ENCODE data around the gene ETV1. TPM values are rescaled to one million over a fixed set of nuclear protein-coding genes. Genes with fewer than 3 reads are reported as not detected.
"Not testable (repeated sequence)": the region's sequence is repeated elsewhere in the genome, so short reads cannot be mapped to it uniquely, and the experiment has no call there.

The ETV1 gene
- total and polyA plus RNA-seq, 2 experiments from 2014 or later, result 5.9 to 8.4 TPM

DNA sequence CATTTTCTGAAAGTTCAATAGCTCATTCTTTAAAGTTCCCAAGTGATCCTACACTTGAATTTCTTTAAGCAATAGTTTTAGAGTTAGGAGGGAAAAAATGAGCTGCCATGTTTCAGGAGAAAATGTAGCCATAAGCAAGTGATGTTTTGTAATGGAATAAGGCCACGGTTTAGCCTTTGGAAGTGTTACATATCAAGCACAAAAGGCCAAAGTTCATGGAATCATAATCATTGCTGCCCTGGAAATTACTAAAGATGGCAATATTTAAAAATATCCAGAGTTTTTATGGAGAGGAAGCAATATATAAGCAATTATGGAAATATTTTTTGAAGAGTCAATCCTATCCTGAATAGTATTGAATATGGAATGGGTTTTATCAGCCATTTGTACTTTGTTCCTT, 68.4 kb downstream of the ETV1 start:
- TF ChIP-seq EZH2phosphoT487 (IDR thresholded peaks at IDR 0.05; ENCODE audit: low read depth, severe bottlenecking, unreplicated experiment) (no peak), EZH2 (IDR thresholded peaks at IDR 0.05; ENCODE audit: borderline replicate concordance) (no peak)
- TF ChIP-seq, protein P1, sequence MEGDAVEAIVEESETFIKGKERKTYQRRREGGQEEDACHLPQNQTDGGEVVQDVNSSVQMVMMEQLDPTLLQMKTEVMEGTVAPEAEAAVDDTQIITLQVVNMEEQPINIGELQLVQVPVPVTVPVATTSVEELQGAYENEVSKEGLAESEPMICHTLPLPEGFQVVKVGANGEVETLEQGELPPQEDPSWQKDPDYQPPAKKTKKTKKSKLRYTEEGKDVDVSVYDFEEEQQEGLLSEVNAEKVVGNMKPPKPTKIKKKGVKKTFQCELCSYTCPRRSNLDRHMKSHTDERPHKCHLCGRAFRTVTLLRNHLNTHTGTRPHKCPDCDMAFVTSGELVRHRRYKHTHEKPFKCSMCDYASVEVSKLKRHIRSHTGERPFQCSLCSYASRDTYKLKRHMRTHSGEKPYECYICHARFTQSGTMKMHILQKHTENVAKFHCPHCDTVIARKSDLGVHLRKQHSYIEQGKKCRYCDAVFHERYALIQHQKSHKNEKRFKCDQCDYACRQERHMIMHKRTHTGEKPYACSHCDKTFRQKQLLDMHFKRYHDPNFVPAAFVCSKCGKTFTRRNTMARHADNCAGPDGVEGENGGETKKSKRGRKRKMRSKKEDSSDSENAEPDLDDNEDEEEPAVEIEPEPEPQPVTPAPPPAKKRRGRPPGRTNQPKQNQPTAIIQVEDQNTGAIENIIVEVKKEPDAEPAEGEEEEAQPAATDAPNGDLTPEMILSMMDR (IDR thresholded peaks at IDR 0.05; ENCODE audit: poor library complexity), result no peak
- Histone ChIP-seq H3K4me3 (no peak overlapping the region), H3K4me2 (no peak overlapping the region), H4K20me1 (ENCODE audit: insufficient read depth, poor library complexity, severe bottlenecking) (no peaks in the 10 kb centered on the region), H3K27me3 (no peaks in the 10 kb centered on the region), H3K9me2 (replicated peaks; ENCODE audit: insufficient read depth) (no peaks in the 10 kb centered on the region), H3K79me2 (no peaks in the 10 kb centered on the region), H2AFZ (no peak overlapping the region), H3K9me3 (ENCODE audit: low read depth) (no peaks in the 10 kb centered on the region), H3K27ac (peak overlapping the region; percentile 70), H3K36me3 (replicated peaks; ENCODE audit: insufficient read depth, low read depth) (no peaks in the 10 kb centered on the region), H3K4me1 (ENCODE audit: insufficient read depth) (peaks cover 5% of the 10 kb centered on the region)
- WGBS (ENCODE audit: low lambda C conversion rate, missing lambda C conversion rate), result 72% methylated on average over 1 of the region's 1 CpG
- DNase-seq (ENCODE audit: low spot score), result no peak

DNA sequence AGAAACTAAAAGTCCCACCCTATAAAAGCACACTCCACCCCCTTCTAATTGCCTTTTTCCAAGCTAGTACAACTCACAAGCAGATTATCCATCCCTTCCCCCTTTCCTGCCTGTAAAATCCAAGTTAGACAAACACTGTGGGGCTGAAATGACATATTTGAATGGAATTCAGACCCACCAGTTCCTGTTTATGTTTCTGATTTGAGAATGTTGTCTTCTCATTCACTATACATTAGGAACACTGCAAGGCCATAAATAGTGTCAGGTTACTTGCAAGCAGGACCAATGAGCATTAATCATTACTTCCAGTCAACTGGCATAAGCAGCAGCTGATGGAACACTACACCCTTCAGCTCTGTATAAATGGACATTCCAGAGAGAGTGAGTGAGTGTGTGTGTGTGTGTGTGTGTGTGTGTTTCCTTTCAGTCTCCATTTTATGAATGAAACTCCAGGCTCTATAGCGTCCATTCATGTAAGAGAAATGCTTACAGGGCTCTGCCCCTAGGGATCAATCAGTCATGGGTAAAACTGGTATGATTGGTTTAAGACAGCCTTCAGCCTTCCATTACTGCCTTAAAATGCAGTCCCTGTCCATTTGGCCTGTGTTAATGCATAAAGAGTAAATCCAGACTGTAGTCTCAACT, 69.3 kb downstream of the ETV1 start:
- peak overlapping the region; percentile 3 for H2AFZ ChIP-seq
- 6% methylated on average over 1 of the region's 1 CpG for WGBS (ENCODE audit: low lambda C conversion rate, missing lambda C conversion rate)

DNA sequence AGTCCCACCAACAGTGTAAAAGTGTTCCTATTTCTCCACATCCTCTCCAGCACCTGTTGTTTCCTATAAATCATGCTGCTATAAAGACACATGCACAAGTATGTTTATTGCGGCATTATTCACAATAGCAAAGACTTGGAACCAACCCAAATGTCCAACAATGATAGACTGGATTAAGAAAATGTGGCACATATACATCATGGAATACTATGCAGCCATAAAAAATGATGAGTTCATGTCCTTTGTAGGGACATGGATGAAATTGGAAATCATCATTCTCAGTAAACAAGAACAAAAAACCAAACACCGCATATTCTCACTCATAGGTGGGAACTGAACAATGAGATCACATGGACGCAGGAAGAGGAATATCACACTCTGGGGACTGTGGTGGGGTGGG, 71.1 kb downstream of the ETV1 start:
- DNase-seq (ENCODE audit: low spot score); H3K79me2 ChIP-seq; H2AFZ ChIP-seq; H3K9me3 ChIP-seq (ENCODE audit: low read depth); H3K36me3 ChIP-seq (replicated peaks; ENCODE audit: insufficient read depth, low read depth); H3K9me2 ChIP-seq (replicated peaks; ENCODE audit: insufficient read depth); H3K4me3 ChIP-seq; H4K20me1 ChIP-seq (ENCODE audit: insufficient read depth, poor library complexity, severe bottlenecking); H3K27me3 ChIP-seq; H3K4me1 ChIP-seq (ENCODE audit: insufficient read depth); H3K27ac ChIP-seq; H3K4me2 ChIP-seq: not testable (repeated sequence)
- 98% methylated on average over 3 of the region's 3 CpGs for WGBS (ENCODE audit: low lambda C conversion rate, missing lambda C conversion rate)

More for the DNA sequence above, 69.3 kb downstream of the ETV1 start:
- Histone ChIP-seq H3K36me3 (replicated peaks; ENCODE audit: insufficient read depth, low read depth) (no peaks in the 10 kb centered on the region), H3K4me2 (peak overlapping the region; percentile 22), H3K9me3 (ENCODE audit: low read depth) (no peaks in the 10 kb centered on the region), H3K27ac (peak overlapping the region; percentile 84), H3K4me1 (ENCODE audit: insufficient read depth) (peaks cover 5% of the 10 kb centered on the region), H3K4me3 (no peak overlapping the region), H3K79me2 (no peaks in the 10 kb centered on the region), H3K9me2 (replicated peaks; ENCODE audit: insufficient read depth) (no peaks in the 10 kb centered on the region), H4K20me1 (ENCODE audit: insufficient read depth, poor library complexity, severe bottlenecking) (no peaks in the 10 kb centered on the region), H3K27me3 (no peaks in the 10 kb centered on the region)
- TF ChIP-seq EZH2phosphoT487 (IDR thresholded peaks at IDR 0.05; ENCODE audit: low read depth, severe bottlenecking, unreplicated experiment) (no peak), EZH2 (IDR thresholded peaks at IDR 0.05; ENCODE audit: borderline replicate concordance) (no peak)
- TF ChIP-seq, protein P1 (IDR thresholded peaks at IDR 0.05; ENCODE audit: poor library complexity), result no peak
- peak; percentile 88 for DNase-seq (ENCODE audit: low spot score)

DNA sequence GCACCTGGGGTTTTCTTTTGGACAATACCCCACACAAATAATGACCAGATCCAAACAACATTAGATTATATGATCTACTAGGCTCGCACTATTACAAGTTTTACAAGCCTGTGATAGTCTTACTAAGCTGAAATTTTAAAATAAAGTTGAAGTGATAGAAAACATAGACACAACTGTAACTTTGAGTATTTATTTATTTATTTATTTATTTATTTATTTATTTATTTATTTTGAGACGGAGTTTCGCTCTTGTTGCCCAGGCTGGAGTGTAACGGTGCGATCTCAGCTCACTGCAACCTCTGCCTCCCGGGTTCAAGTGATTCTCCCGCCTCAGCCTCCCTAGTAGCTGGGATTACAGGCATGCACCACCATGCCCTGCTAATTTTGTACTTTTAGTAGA, 72.4 kb downstream of the ETV1 start:
- H3K9me3 ChIP-seq (ENCODE audit: low read depth); H3K79me2 ChIP-seq; H3K27ac ChIP-seq; H3K9me2 ChIP-seq (replicated peaks; ENCODE audit: insufficient read depth); H3K27me3 ChIP-seq; H3K4me2 ChIP-seq; H4K20me1 ChIP-seq (ENCODE audit: insufficient read depth, poor library complexity, severe bottlenecking); DNase-seq (ENCODE audit: low spot score); H3K36me3 ChIP-seq (replicated peaks; ENCODE audit: insufficient read depth, low read depth); H3K4me1 ChIP-seq (ENCODE audit: insufficient read depth); H2AFZ ChIP-seq; H3K4me3 ChIP-seq: not testable (repeated sequence)
- WGBS (ENCODE audit: low lambda C conversion rate, missing lambda C conversion rate), result 85% methylated on average over 7 of the region's 7 CpGs

Measured in hepatocyte (in vitro differentiated cells).